Measurements from ENCODE around the gene C16orf96. TPM values are rescaled to one million over a fixed set of nuclear protein-coding genes. Genes with fewer than 3 reads are reported as not detected.

C16orf96 gene
- total and polyA plus RNA-seq, 2 of the 13 experiments (the other 11 are each of a cell fraction or from before 2014, with no cell fraction given), result 0.03 TPM; not detected in 1

- peak; percentile 76 for TF ChIP-seq TFDP1 (CRISPR knock-in tag; IDR thresholded peaks at IDR 0.05; ENCODE audit: borderline replicate concordance)
- 0 out of 2 replicates have a peak, but pooled peaks have one; percentile 36 for TF ChIP-seq EEA1 (CRISPR knock-in tag; IDR thresholded peaks at IDR 0.05; ENCODE audit: borderline replicate concordance)
- TF ChIP-seq ZNF792 (CRISPR knock-in tag; IDR thresholded peaks at IDR 0.05), result peak; percentile 29; the same call in 1 of the 2 replicates
- no peak for TF ChIP-seq ZNF160 (CRISPR knock-in tag; IDR thresholded peaks at IDR 0.05)
- no peak; the same call in 1 of the 2 replicates for TF ChIP-seq HIVEP1 (CRISPR knock-in tag; IDR thresholded peaks at IDR 0.05)
- no peak for TF ChIP-seq ZNF564 (CRISPR knock-in tag; IDR thresholded peaks at IDR 0.05)
- 0 out of 2 replicates have a peak, but pooled peaks have one; percentile 45 for TF ChIP-seq ZNF138 (CRISPR knock-in tag; IDR thresholded peaks at IDR 0.05; ENCODE audit: low read depth)
- peak in 1 of 2 experiments; percentile 70; a peak in 2 of 4 replicates for TF ChIP-seq ATF4 (CRISPR knock-in tag; IDR thresholded peaks at IDR 0.05)
- TF ChIP-seq, protein P1, sequence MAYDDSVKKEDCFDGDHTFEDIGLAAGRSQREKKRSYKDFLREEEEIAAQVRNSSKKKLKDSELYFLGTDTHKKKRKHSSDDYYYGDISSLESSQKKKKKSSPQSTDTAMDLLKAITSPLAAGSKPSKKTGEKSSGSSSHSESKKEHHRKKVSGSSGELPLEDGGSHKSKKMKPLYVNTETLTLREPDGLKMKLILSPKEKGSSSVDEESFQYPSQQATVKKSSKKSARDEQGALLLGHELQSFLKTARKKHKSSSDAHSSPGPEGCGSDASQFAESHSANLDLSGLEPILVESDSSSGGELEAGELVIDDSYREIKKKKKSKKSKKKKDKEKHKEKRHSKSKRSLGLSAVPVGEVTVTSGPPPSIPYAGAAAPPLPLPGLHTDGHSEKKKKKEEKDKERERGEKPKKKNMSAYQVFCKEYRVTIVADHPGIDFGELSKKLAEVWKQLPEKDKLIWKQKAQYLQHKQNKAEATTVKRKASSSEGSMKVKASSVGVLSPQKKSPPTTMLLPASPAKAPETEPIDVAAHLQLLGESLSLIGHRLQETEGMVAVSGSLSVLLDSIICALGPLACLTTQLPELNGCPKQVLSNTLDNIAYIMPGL (CRISPR knock-in tag; IDR thresholded peaks at IDR 0.05; ENCODE audit: borderline replicate concordance in 1 of 2, low read depth in 1 of 2), result peak in 1 of 2 experiments; percentile 76; a peak in 2 of 4 replicates
- TF ChIP-seq ZNF17 (CRISPR knock-in tag; IDR thresholded peaks at IDR 0.05), result no peak
- no peak for TF ChIP-seq ZNF776 (CRISPR knock-in tag; IDR thresholded peaks at IDR 0.05)
- peak; percentile 96 for TF ChIP-seq ATF3 (CRISPR knock-in tag; IDR thresholded peaks at IDR 0.05)
- TF ChIP-seq ZNF143 (CRISPR knock-in tag; IDR thresholded peaks at IDR 0.05), result peak; percentile 97
- TF ChIP-seq HIC2 (CRISPR knock-in tag; IDR thresholded peaks at IDR 0.05; ENCODE audit: low read depth), result peak; percentile 77; the same call in 1 of the 2 replicates
- peak; percentile 23; the same call in 1 of the 2 replicates for TF ChIP-seq FOXC1 (CRISPR knock-in tag; IDR thresholded peaks at IDR 0.05; ENCODE audit: borderline replicate concordance)
- peak; percentile 21; the same call in 1 of the 2 replicates for TF ChIP-seq MLX (CRISPR knock-in tag; IDR thresholded peaks at IDR 0.05)
- TF ChIP-seq ZNF619 (CRISPR knock-in tag; IDR thresholded peaks at IDR 0.05), result no peak
- TF ChIP-seq CBX1 (IDR thresholded peaks at IDR 0.05; ENCODE audit: low read depth), result no peak
- TF ChIP-seq ZNF563 (CRISPR knock-in tag; IDR thresholded peaks at IDR 0.05), result no peak
- TF ChIP-seq ZNF605 (CRISPR knock-in tag; IDR thresholded peaks at IDR 0.05), result no peak
- TF ChIP-seq SOX13 (IDR thresholded peaks at IDR 0.05), result no peak; the same call in 1 of the 2 replicates
- peak in 1 of 2 experiments; percentile 31; a peak in 1 of 4 replicates for TF ChIP-seq SOX13 (CRISPR knock-in tag; conservative IDR thresholded peaks at IDR 0.05 in 1 of 2, IDR thresholded peaks at IDR 0.05 in 1 of 2)
- TF ChIP-seq CEBPG (CRISPR knock-in tag; IDR thresholded peaks at IDR 0.05), result no peak
Measured at GRCh38 chr16:4614571-4615383, 58.6 kb downstream of the C16orf96 start, which contains the start of gene UBALD1 (continued).

Measured in HepG2 (cell line).